NCI-H2171 treated with DMSO at 0.1 percent for 48 hours (cell line): Measurements from ENCODE around the gene RPS6KA2.

Source experiments
- DNase-seq: peaks from one replicate; lab custom pipeline; 2025; lab: John Stamatoyannopoulos, UW

The RPS6KA2 gene

GRCh38 chr6:166615059-166615770 is 11.8 kb downstream of the RPS6KA2 start:
- DNase-seq: no peak

DNA sequence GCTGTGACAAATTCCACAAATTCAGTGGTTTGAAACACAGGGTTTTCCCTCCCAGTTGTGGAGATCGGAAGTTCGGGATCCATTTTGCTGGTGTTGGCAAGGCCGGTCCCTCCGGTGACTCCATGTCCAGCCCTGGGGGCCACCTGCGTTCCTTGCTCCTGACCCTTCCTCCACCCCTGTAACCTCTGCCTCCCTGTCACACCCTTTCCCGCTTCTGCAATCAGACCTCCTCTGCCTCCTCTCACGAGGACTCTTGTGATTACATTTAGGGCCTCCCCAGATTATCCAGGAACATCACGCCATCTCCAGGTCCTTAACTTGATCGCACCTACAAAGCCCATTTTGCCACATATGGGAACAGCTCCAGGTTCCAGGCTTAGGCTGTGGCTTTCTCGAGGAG is 12.5 kb downstream of the RPS6KA2 start:
- DNase-seq: no peak

GRCh38 chr6:166614171-166614583 is 12.9 kb downstream of the RPS6KA2 start:
- no peak for DNase-seq

DNA sequence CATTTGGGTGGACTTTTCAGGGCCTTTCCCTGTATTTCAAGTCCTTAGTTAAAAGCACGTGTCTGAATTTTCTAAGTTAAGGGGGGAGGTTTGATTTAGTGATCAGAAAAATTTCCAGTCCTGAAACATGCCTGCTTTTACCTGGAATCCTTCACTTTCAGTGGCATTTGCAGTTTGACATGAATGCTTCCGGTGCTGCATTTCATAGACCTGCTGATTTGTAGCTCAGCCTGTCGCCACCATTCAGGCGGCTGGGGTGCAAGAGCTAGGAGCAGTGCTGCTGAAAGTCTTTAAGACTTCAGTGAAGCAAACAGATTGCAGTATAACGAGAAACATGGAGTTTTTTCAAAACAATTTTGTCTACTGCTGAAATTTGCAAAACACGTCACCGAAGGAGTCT is 14.0 kb downstream of the RPS6KA2 start:
- DNase-seq: no peak

- DNase-seq: no peak
Observed at GRCh38 chr6:166612471-166612881, 14.6 kb downstream of the RPS6KA2 start.

DNA sequence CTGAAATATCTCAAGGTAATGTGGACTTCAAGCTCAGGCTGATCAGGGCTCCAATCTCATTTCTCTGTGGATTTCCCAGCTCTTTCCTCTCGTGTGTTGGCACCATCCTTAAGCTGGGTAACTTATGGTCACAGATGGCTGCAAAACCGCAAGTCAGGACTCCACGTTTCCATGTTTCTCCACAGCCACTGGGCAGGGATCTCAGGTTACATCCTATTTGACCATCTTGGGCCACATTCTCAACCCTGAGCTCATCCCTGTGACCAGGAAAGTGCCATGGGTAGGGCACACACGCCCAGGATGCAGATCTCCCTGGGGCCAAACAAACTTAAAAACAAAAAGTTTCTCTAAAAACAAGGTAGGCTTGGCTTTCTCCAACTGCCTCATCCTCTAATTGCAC is 15.4 kb downstream of the RPS6KA2 start:
- DNase-seq: no peak

GRCh38 chr6:166610069-166610468 is 17.0 kb downstream of the RPS6KA2 start:
- DNase-seq: no peak

DNA sequence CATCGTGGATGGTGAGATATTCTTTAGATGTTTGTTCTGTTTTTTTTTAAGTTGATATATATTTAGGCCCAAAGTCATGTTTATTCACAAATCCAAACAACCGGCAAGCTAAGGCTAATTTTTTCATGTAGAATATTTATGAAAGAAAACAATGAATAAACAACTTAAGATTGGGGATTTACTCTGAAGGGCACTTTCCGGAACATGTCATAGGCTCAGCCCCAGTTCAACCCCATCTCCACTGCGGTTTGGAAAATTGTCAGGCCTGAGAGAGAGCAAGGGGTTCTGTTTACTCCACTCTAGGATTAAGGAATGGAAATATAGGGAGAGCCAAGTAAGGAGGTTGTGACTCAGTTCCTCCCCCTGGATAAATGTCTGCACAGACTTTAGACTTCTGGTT is 18.3 kb downstream of the RPS6KA2 start:
- DNase-seq: no peak

GRCh38 chr6:166605752-166606151 is 21.3 kb downstream of the RPS6KA2 start:
- no peak for DNase-seq

- no peak for DNase-seq
Observed at GRCh38 chr6:166604911-166605310, 22.1 kb downstream of the RPS6KA2 start.

- DNase-seq: no peak
Observed at GRCh38 chr6:166604328-166604727, 22.7 kb downstream of the RPS6KA2 start.

GRCh38 chr6:166603043-166603690 is 23.9 kb downstream of the RPS6KA2 start:
- no peak for DNase-seq

GRCh38 chr6:166601956-166602355 is 25.1 kb downstream of the RPS6KA2 start:
- no peak for DNase-seq

DNA sequence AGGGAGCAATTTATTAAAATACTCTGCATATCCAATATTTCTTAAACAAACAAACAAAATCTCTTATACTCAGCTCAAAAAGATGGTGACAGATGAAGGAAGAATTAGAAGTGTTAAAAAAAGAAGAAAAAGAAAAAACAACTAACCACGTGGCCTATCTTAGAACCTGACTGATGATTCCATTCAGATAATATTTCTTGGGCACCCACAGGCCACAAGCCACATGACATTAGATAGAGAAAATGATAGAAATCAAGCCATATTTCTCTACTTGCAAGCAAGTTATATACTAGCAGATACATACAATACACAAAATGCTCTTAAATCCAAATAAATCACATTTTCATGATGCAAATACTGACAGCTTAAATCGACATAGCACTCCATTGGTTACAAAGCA is 26.1 kb downstream of the RPS6KA2 start:
- no peak for DNase-seq

- DNase-seq: no peak
Observed at GRCh38 chr6:166599205-166599604, 27.8 kb downstream of the RPS6KA2 start.

- no peak for DNase-seq
Observed at GRCh38 chr6:166598441-166599138, 28.5 kb downstream of the RPS6KA2 start.

GRCh38 chr6:166597711-166598440 is 29.2 kb downstream of the RPS6KA2 start:
- no peak for DNase-seq

GRCh38 chr6:166596776-166597507 is 30.1 kb downstream of the RPS6KA2 start:
- peak; percentile 56 for DNase-seq

DNA sequence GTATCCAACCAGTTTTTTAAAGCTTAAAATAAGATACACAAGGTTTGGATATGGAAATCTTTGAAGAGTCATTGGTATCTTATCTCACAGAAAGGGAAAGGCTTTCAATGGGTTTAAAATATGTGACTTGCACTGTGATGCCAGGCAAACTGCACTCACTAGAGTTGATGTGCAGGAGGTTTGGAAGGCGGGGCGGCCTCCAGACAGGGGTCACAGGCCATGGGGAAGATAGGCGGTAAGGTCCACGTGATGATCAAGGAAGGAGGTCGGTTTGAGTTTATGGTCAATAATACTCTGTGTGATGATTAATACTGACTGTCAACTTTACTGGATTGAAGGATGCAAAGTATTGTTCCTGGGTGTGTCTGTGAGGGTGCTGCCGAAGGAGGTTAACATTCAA is 31.1 kb downstream of the RPS6KA2 start:
- DNase-seq: no peak

DNA sequence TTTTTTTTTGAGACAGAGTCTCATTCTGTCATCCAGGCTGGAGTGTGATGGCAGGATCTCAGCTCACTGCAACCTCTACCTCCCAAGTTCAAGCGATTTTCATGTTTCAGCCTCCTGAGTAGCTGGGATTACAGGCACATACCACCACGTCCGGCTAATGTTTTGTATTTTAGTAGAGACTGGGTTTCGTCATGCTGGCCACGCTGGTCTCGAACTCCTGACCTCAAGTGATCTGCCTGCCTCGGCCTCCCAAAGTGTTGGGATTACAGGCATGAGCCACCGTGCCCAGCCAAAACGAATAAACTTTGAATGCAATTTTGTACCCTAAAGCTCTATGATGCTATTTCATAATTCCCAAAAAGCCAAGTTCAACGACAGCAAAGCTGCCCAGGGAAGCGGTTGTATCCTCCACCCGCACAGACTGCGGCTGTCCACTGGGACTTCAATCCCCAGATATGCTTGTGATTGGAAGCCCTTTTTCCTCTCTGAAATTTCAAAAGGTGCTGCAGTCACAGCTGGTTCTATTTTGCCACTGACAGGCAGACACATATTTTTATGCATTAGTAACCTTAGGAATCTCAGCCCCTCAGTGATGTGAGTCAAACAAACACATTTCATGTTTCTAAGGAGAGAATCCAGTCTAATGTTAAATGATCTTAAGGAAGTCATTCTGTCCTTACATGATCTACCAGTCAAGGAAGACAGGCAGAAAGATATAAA is 31.8 kb downstream of the RPS6KA2 start:
- no peak for DNase-seq

DNA sequence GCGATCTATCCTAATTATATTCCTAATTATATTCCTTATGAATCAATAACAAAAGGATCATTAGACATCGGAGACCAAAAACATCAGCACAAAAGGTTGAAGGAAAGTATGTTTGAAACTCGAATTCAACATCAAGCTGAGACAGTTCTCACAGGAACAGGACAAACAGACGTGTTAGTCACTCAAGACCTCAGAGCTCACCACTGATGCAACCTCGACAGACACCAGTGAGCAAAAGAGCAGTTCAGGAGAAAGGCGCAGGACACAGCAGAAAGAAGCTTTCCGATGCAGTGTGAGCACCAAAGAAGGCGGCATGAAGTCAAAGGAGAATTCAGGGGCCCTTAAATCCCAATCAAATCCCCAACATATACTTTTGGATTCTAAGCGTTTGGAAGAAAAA is 34.2 kb downstream of the RPS6KA2 start:
- no peak for DNase-seq
